Activated CD4-positive, alpha-beta T cell treated with anti-CD3 and anti-CD28 coated beads, Interleukin-2, Interleukin-4, amounts not matched to agents 100 ng/mL and 50 ng/mL, durations not matched to agents 16 hours and 8 hours (primary cell): ENCODE measurements around the gene ZNF738.
"Not testable (repeated sequence)": the region's sequence is repeated elsewhere in the genome, so short reads cannot be mapped to it uniquely, and the experiment has no call there.

ENCODE experiments used
- DNase-seq: peaks from one replicate; pipeline ENCODE4 v3.0.0-alpha.2; 2020; ENCODE audit warnings: low spot score

The ZNF738 gene

DNA sequence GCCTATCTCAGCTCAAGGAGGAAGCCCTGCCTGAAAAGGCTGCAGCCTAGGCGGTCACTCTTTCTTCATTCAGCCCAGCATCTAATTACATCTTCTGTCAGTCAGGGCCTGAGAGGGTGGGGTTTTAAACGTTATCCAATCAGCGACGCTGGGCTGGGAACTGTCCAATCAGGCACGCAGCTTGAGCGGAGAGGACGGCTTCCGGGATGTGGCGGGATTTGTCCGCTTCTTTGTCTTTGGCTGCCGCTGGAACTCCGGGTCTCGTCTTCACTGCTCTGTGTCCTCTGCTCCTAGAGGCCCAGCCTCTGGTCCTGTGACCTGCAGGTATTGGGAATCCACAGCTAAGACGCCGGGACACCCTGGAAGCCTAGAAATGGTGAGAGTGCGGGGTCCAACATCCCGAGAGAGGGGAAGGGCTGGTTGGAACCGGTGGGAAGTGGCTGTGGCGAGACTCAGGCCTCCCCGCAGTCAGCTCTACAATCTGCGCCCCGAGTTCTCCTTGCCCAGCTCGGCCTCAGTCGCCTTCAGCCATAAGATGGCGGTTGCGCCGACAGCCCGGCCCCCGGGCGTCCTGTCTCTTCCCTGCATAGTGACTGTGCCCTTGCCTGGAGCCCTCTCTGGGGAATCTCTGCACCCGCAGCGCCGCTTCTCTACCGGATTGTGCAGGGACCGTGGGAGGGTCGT is at the start of gene ZNF738:
Gene ZNF738 (plus strand): TSS at position 233 of the 684 bp plus-strand sequence. CDS start 141 bp downstream, at position 374.
- peak; percentile 92 for DNase-seq

GRCh38 chr19:21312807-21313206 is 46.0 kb upstream of the ZNF738 start:
- not testable (repeated sequence) for DNase-seq

GRCh38 chr19:21314676-21315075 is 44.1 kb upstream of the ZNF738 start:
- no peak for DNase-seq

DNA sequence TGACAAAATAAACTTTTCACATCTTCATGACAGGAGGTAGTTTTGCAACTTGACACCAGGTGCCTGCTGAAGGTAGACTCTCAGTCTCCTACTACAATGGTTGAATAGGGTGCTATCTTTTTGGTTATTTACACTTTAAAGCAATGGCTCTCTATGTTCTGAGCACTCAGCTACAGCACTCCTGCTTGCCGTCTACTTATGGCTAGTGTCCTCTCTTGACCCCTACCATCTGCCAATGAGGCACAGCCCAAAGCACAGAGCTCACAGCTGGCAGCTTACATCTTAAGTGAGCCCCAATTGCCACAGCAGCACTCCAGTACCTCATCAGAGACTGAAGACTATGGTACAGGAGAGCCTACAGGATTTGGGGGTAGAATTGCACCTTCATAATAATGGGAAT is 41.0 kb upstream of the ZNF738 start:
- no peak for DNase-seq

- no peak for DNase-seq
These were observed 37.7 kb upstream of the ZNF738 start for GRCh38 chr19:21321134-21321533.

GRCh38 chr19:21321996-21322395 is 36.8 kb upstream of the ZNF738 start:
- DNase-seq = no peak

- DNase-seq = no peak
These were observed 36.3 kb upstream of the ZNF738 start for GRCh38 chr19:21322528-21322927.

- no peak for DNase-seq
These were observed 35.8 kb upstream of the ZNF738 start for GRCh38 chr19:21323000-21323399.

GRCh38 chr19:21326169-21326568 is 32.6 kb upstream of the ZNF738 start:
- no peak for DNase-seq

DNA sequence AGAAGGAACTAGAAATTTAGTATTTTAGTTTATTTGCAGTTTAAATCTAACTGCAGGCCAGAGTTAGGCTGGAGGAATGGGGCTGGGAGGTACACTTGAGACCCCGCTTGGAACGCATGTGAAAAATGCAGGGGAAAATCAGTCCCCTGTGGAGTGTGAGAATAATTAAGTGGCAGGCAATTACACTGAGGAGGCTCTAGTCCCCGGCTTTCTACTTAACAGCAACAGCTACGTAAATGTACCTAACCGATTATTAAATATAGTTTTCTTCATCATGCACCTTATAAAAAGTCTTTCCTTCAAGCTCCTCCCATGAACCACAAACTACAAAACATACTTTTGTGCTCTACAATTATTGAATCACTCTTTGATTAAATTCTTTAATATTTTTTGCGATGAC is 30.4 kb upstream of the ZNF738 start:
- peak; percentile 9 for DNase-seq

DNA sequence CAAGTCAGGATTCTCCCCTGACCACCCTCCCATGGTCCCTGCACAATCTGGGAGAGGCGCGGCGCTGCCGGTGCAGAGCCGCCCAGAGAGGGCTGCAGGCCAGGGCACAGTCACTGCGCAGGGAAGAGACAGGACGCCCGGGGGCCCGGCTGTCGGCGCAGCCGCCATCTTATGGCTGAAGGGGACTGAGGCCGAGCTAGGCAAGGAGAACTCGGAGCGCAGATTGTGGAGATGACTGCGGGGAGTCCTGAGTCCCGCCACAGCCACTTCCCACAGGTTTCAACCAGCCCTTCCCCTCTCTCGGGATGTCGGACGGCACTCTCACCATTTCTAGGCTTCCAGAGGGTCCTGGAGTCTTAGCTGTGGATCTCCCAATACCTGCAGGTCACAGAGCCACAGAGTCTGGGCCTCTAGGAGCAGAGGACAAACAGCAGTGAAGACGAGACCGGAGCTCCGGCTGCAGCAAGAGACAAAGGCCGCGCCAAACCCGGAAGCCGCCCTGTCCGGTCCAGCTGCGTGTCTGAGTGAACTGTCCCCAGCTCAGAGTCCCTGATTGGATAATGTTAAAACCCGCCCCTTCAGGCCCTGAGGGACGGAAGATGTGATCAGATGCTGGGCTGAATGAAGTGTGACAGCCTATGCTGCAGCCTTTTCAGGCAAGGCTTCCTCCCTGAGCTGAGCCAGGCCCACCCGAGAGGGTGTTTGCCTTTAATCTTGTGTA is 29.8 kb upstream of the ZNF738 start, which contains the start of gene ZNF708:
Gene ZNF708 (minus strand): TSS at position 526 of the 721 bp plus-strand sequence. CDS start 198 bp downstream, at position 328.
- peak; percentile 92 for DNase-seq

DNA sequence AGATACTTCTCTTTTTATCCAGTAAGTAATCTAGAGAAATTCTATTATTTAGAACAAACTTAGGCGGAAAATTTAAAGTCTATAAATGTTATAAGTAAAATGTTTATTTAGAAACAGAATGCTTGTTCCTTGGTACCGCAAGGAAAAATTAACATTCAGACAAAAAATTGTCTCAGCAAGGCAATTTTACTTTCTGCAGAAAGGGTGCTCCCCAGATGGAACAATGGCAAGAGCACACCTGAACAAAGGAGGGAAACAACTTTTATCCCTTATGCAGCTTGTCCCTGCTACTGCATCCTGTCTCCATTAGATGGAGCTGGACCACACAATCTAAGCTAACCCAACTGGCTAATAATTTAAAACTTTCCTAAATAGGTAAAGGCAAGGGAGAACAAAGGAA is 23.1 kb upstream of the ZNF738 start:
- DNase-seq = no peak

- DNase-seq = not testable (repeated sequence)
These were observed 14.0 kb upstream of the ZNF738 start for GRCh38 chr19:21344841-21345240.

DNA sequence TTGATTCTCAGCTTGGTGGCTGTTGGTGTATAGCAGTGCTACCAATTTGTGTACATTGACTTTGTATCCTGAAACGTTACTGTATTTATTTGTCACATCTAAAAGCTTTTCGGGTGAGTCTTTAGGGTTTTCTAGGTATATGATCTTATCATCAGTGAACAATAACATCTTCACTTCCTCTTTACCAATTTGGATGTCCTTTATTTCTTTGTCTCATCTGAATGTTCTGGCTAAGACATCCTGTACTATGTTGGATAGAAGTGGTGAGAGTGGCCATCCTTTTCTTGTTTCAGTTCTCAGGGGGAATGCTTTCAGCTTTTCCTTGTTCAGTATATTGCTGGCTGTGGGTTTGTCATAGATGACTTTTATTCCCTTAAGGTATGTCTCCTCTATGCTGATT is 6.0 kb upstream of the ZNF738 start:
- DNase-seq = no peak

GRCh38 chr19:21362291-21362690 is 3.5 kb downstream of the ZNF738 start:
- DNase-seq = no peak

DNA sequence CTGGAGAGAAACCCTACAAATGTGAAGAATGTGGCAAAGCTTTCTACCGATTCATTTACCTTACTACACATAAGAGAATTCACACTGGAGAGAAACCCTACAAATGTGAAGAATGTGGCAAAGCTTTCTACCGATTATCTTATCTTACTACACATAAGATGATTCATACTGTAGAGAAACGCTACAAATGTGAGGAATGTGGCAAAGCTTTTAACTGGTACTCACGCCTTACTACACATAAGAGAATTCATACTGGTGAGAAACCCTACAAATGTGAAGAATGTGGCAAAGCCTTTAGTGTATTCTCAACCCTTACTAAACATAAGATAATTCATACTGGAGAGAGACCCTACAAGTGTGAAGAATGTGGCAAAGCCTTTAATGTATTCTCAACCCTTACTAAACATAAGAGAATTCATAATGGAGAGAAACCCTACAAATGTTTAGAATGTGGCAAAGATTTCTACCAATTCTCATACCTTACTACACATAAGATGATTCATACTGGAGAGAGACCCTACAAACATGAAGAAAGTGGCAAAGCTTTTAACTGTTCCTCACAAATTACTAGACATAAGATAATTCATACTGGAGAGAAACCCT is 25.3 kb downstream of the ZNF738 start:
- no peak for DNase-seq

DNA sequence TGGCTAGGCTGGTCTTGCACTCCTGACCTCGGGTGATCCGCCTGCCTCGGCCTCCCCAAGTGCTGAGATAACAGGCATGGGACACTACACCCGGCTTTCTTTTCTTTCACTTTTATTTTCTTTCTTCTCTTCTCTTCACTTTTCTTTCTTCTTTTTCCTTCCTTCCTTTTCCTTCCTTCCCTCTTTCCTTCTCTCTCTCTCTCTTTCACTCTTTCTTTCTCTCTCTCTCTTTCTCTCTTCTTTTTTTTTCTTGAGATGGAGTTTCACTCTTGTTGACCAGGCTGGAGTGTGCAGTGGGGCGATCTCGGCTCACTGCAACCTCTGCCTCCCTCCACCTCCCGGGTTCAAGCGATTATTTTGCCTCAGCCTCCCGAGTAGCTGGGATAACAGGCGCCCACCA is 37.3 kb downstream of the ZNF738 start:
- no peak for DNase-seq

DNA sequence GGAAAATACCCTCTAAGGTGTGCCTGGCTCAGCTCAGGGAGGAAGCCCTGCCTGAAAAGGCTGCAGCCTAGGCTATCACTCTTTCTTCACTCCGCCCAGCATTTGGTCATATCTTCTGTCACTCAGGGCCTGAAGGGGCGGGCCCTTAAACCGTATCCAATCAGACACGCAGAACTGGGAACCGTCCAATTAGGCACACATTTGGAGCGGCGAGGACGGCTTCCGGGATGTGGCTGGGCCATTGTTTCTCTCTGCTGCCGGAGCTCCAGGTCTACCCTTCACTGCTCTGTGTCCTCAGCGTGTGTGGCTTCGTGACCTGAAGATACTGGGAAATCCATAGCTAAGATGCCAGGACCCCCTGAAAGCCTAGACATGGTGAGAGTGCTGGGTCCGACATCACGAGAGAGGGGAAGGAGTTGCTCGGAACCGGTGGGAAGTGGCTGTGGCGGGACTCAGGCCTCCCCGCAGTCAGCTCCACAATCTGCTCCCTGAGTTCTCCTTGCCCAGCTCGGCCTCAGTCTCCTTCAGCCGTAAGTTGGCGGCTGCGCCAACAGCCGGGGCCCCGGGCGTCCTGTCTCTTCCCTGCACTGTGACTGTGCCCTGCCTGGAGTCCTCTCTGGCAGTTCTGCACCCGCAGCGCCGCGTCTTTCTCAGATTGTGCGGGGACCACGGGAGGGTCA is 38.2 kb downstream of the ZNF738 start, which contains the start of gene ZNF493:
Gene ZNF493 (plus strand): TSS at position 241 of the 680 bp plus-strand sequence. CDS start 105 bp downstream, at position 346.
- peak; percentile 92 for DNase-seq

GRCh38 chr19:21398851-21399250 is 40.1 kb downstream of the ZNF738 start:
- DNase-seq = no peak

DNA sequence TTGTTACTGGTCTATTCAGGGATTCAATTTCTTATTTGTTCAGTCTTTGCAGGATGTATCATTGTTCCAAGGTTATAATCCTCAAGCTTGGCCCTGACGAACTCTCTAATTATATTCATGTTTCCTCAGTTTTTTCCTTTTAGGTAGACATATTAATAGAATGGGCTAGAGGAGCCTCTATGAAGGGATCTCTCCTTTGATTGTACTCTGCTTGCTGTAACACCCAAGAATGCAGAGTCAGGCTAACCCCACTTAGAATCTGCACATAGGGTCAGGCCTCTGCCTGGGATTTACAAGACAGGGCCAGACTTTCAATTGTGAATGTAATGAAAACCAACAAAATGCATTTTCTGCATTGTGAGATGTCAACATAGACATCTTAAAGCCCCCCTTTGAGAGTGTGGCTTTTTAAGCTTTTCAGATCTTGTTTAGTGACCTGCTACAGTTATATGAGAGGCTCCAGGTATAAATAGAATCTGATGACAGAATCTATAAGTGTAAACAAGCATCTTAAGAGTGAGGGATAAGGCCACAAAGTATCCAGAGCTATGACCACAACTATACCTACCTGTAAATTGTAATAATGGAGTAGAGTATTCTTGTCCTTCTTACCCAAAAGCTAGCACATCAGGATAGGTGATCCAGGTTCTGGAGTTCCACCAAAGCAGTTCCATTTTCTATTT is 43.6 kb downstream of the ZNF738 start:
- DNase-seq = no peak

- no peak for DNase-seq
These were observed 51.4 kb downstream of the ZNF738 start for GRCh38 chr19:21410166-21410565.

DNA sequence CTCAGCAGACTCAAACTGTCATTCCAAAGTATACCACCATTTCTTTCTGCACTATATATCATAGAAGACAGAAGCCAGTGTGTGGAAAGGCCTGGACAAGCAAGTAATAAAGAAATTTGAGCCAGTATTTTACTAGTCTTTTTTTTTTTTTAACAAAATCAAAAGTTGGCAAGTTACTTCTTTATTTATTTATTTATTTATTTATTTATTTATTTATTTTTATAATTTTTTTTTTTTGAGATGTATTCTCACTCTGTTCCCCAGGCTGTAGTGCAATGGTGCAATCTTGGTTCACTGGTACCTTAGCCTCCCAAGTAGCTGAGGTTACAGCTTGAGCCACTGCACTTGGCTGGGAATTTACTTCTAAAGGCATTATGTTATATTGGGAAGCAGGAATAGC is 63.4 kb downstream of the ZNF738 start:
- no peak for DNase-seq
